Measurements from ENCODE around the gene HOXB3.

GRCh38 chr17:48608494-48608834 lies 18.4 kb upstream of the HOXB3 start:
- TF ChIP-seq CTCF (conservative IDR thresholded peaks at IDR 0.05 in 1 of 2, IDR thresholded peaks at IDR 0.05 in 1 of 2; ENCODE audit: extremely low read depth in 1 of 2, insufficient read depth in 1 of 2, low read depth in 1 of 2, low read length in 2 of 2) (no peak), EZH2 (IDR thresholded peaks at IDR 0.05; ENCODE audit: borderline replicate concordance, low read length) (no peak)

Data from mammary epithelial cell (primary cell).